Measurements from ENCODE around the gene ARTN.

GRCh38 chr1:43986712-43987111 lies 53.1 kb downstream of the ARTN start:
- TF ChIP-seq EP300 (IDR thresholded peaks at IDR 0.05; ENCODE audit: borderline replicate concordance) (no peak), YY1 (IDR thresholded peaks at IDR 0.05; ENCODE audit: low read depth) (no peak), TCF12 (IDR thresholded peaks at IDR 0.05; ENCODE audit: low read depth) (no peak), MAX (IDR thresholded peaks at IDR 0.05) (no peak), RAD21 (IDR thresholded peaks at IDR 0.05; ENCODE audit: low read depth) (no peak), TEAD4 (IDR thresholded peaks at IDR 0.05) (no peak), TAF1 (IDR thresholded peaks at IDR 0.05; ENCODE audit: low read depth) (no peak), USF1 (IDR thresholded peaks at IDR 0.05) (no peak), CEBPB (IDR thresholded peaks at IDR 0.05) (no peak), ZBTB7A (IDR thresholded peaks at IDR 0.05; ENCODE audit: low read depth) (no peak), FOXM1 (IDR thresholded peaks at IDR 0.05; ENCODE audit: borderline replicate concordance, low read depth) (no peak), CREB1 (IDR thresholded peaks at IDR 0.05; ENCODE audit: low read depth) (no peak), EGR1 (IDR thresholded peaks at IDR 0.05) (no peak)
- TF ChIP-seq, protein P1, sequence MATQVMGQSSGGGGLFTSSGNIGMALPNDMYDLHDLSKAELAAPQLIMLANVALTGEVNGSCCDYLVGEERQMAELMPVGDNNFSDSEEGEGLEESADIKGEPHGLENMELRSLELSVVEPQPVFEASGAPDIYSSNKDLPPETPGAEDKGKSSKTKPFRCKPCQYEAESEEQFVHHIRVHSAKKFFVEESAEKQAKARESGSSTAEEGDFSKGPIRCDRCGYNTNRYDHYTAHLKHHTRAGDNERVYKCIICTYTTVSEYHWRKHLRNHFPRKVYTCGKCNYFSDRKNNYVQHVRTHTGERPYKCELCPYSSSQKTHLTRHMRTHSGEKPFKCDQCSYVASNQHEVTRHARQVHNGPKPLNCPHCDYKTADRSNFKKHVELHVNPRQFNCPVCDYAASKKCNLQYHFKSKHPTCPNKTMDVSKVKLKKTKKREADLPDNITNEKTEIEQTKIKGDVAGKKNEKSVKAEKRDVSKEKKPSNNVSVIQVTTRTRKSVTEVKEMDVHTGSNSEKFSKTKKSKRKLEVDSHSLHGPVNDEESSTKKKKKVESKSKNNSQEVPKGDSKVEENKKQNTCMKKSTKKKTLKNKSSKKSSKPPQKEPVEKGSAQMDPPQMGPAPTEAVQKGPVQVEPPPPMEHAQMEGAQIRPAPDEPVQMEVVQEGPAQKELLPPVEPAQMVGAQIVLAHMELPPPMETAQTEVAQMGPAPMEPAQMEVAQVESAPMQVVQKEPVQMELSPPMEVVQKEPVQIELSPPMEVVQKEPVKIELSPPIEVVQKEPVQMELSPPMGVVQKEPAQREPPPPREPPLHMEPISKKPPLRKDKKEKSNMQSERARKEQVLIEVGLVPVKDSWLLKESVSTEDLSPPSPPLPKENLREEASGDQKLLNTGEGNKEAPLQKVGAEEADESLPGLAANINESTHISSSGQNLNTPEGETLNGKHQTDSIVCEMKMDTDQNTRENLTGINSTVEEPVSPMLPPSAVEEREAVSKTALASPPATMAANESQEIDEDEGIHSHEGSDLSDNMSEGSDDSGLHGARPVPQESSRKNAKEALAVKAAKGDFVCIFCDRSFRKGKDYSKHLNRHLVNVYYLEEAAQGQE (IDR thresholded peaks at IDR 0.05; ENCODE audit: low read depth): no peak
